GM12801 (cell line): ENCODE results near the gene PTCRA.

Source experiments
- CTCF ChIP-seq: IDR thresholded peaks from one replicate; pipeline ENCODE4 v1.5.1; 2011; ENCODE audit warnings: control low read depth; ENCODE audit not compliant: insufficient read length; ENCODE audit errors: extremely low read depth

The PTCRA gene

GRCh38 chr6:42889815-42890214, 26.0 kb upstream of the PTCRA start:
- TF ChIP-seq CTCF = no peak

DNA sequence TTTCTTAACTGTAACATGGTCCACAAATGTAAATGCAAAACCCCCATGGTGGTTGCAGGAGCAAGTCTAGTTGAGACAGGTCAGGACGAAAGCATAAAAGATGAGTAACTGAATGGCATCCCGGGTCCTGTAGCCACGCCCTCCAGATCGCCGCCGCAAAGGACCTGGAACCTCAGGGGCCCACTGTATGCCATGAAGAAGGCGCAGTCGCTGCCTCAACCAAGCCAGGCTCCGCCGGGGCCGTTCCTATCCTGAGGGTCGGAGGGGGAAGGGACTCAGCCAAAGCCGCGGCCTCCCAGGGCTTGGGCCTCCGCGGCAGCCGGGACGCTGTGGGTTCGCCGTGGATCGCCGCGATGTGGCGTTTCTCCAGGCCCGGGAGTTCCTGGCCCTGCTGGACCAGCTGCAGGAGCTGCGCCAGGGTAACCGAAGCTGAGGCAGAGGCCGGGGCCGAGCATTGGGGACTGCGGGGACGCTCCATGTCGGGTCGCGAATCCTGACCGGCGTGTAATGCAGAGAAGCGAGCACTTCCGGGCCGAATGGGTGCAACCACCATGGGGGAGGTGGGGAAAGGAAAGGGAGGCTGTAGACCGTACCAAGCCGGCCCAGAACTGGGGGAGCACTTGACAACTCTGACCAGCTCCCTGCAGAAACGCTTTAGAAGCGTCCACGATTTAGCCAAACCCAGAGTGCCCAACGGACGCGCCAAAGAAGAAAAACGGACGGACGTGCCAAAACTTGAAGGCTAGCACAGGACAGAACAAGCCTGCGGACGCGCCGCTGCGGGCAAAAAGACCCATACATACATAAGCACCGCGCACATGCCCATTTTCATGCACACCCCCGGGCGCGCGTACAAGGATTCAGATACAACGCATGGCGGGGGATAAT, 25.3 kb upstream of the PTCRA start:
- TF ChIP-seq CTCF = no peak

- no peak for TF ChIP-seq CTCF
Observed at GRCh38 chr6:42891199-42891722, 24.6 kb upstream of the PTCRA start.

DNA sequence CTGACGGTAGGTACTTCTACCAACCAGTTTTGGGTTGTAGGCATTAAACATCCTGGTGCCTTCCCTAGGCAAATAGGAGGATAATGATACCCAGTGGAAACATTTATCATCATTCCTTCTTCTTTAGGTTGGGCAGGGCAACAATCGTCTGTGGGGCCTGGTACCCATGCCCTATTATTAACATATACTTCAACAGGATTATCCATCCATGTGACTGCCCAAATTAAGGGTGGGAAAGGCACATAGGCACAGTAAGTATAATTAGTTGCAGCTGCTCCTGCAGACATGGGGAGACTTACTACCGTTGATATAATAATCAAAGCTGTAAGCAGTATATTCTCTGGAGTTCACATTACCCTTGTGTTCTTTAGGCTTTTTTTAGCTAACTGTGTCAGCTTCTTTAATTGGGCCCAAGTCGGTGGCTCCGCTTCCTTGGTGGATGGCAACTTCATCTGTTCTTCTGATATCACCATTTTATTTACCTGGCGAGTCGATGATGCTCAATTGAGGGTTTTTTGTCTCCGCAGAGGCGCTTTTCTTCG, 19.6 kb upstream of the PTCRA start:
- no peak for TF ChIP-seq CTCF

- TF ChIP-seq CTCF = no peak
Observed at GRCh38 chr6:42898891-42899361, 16.9 kb upstream of the PTCRA start.

DNA sequence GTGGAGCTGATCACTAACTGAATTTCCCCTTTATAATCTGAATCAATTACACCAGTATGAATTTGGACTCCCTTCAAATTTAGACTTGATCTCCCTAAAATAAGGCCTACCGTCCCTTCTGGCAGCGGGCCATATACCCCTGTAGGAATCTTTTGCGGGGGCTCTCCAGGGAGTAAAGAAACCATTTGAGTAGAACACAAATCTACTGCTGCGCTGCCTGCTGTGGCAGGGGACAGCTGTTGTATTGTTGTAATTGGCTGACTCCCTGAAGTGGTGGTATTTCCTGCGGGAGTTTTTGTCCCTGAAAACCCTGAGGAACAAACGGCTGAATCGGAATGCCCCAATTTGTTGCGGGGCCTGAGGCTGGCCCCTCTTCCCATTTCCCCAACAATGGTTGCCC, 16.0 kb upstream of the PTCRA start:
- TF ChIP-seq CTCF = no peak

- TF ChIP-seq CTCF = no peak
Observed at GRCh38 chr6:42901538-42901957, 14.3 kb upstream of the PTCRA start.
